Kidney epithelial cell (primary cell): Measurements from ENCODE around the gene OLFML1. TPM values are rescaled to one million over a fixed set of nuclear protein-coding genes. Genes with fewer than 3 reads are reported as not detected.

Experiments
- DNase-seq: peaks from one replicate; pipeline ENCODE4 v3.0.0-alpha.2; 2010; ENCODE audit warnings: low read depth
- H3K27me3 ChIP-seq: 2 replicates; pipeline ENCODE4 v1.6.0; 2011; ENCODE audit warnings: low read length; ENCODE audit not compliant: control insufficient read depth, insufficient read depth
- H3K36me3 ChIP-seq: 2 replicates; pipeline ENCODE4 v1.5.1; 2011; ENCODE audit warnings: low read length; ENCODE audit not compliant: control insufficient read depth, insufficient read depth
- H3K4me3 ChIP-seq: 2 replicates; pipeline ENCODE4 v1.5.1; 2011; ENCODE audit warnings: low read depth, mild to moderate bottlenecking, control low read depth, low read length
- total RNA-seq: library from RNA; depleted of rRNA; stranded (reverse); fragments of >200 nt; gene quantifications from 2 replicates; pipeline ENCODE4 v1.2.3, GENCODE V29; 2015
- TF ChIP-seq, protein P1 (sequence below): IDR thresholded peaks from 2 replicates; pipeline ENCODE4 v1.5.1; 2011; ENCODE audit warnings: mild to moderate bottlenecking, moderate library complexity, low read length, control low read depth, inconsistent platforms; ENCODE audit not compliant: insufficient read depth, poor library complexity, severe bottlenecking

OLFML1 gene
- total RNA-seq, 1 donor from 2014 or later = not detected

DNA sequence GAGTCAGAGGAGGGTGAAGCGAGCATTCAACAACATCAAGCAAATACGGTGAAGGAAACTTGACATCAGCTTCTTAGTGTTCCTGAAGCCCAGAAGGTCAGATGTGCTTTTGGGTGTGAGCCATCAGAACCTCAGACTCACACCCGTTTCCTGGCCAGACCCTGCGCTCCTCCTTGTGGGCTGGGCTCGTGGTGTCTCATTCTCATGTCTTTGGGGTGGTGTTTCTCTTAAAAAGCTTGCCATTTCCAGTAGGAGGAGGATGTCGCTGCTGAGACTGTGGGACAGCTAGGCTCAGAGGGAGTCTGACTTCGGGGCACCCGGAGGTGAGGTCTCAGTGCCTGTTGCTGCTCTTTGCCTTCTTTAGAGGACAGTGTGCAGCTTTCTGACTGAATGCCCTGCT is 52.7 kb downstream of the OLFML1 start:
- no peaks in the 10 kb centered on the region for H3K36me3 ChIP-seq
- TF ChIP-seq, protein P1, sequence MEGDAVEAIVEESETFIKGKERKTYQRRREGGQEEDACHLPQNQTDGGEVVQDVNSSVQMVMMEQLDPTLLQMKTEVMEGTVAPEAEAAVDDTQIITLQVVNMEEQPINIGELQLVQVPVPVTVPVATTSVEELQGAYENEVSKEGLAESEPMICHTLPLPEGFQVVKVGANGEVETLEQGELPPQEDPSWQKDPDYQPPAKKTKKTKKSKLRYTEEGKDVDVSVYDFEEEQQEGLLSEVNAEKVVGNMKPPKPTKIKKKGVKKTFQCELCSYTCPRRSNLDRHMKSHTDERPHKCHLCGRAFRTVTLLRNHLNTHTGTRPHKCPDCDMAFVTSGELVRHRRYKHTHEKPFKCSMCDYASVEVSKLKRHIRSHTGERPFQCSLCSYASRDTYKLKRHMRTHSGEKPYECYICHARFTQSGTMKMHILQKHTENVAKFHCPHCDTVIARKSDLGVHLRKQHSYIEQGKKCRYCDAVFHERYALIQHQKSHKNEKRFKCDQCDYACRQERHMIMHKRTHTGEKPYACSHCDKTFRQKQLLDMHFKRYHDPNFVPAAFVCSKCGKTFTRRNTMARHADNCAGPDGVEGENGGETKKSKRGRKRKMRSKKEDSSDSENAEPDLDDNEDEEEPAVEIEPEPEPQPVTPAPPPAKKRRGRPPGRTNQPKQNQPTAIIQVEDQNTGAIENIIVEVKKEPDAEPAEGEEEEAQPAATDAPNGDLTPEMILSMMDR = no peak
- H3K4me3 ChIP-seq = no peak overlapping the region
- no peak for DNase-seq
- peaks cover 3% of the 10 kb centered on the region for H3K27me3 ChIP-seq

DNA sequence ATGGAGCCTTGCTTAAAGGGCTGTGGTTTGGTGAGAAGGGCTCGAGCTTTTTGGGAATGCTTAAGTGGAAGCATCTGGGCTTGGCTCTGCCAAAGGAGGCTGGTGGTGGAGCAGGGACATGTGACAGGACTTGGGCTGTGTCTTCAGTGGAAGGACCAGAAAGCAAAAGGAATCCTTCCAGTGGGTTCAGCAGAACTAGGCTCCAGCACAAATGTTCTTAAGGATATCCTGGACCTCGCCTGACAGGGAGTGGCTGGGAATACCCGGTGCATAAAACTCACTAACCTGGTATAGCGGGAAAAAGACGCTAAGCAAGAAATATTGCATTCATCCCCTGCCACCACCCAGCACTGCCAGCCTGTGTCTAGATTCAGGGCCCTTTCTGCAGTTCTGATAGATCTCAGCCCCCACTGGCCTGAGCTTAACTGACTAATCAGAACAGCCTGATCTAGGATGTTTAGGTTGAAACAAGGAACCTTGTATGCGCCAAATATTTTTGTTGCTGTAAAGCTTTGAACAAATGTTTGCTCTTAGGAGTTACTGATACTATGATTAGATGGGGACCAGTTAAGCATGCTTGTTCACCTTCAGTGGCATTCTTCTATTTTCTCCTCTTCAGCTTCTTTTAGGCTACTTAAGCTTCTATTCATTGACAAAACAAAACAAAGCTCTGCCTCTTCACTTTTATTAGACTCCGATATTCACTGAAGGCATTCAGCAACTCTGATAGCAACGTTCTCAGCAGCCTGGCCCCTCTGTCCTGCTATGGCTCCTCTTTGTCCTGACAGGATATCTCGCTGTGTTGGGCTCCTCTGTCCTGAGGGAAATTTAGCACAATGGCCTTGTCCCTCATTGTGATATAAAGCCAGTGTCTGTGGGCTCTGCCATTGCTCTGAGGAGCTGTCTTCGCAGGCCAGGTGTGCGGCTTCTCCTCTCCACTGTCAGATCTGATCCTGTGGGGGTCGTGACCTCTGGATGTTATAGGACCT is 53.5 kb downstream of the OLFML1 start:
- Histone ChIP-seq H3K4me3 (no peak overlapping the region), H3K36me3 (no peaks in the 10 kb centered on the region), H3K27me3 (peaks cover 3% of the 10 kb centered on the region)
- DNase-seq = no peak
- TF ChIP-seq, protein P1 = no peak

DNA sequence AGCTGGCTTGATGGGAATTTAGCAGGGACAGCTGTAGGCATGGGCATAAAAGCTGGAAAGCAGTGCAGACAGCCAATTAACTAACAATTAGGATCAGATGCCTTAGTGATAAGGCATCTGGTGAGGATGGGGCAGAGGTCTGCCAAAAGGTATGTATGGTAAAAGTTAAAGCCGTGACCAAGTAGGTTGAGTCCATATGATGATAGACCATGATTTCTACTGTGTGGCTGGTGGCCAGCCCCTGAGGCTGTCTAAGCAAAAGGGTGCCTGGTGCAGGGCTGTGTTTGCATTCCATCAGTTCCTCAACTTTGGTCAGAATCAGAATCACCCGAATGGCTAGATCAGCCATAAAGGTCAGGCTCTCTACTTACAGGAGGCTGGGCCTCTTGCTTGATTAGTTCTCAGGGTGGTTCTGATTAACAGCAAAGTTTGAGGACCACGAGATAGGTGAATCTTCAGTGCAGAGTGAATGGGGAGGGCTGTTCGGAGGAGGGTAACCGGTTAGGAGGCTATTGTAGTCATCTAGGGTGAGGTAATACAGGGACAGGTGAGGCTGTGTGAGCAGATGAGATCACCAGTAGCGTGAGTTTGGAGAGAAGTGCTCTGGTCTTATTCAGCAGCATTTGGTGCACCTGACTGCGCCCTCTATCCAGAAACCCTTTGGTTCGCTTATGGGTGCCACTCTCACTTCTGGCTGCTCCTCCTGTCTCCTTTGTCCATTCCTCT is 55.7 kb downstream of the OLFML1 start:
- Histone ChIP-seq H3K4me3 (no peak overlapping the region), H3K27me3 (peaks cover 3% of the 10 kb centered on the region), H3K36me3 (no peaks in the 10 kb centered on the region)
- TF ChIP-seq, protein P1 = no peak
- DNase-seq = no peak

DNA sequence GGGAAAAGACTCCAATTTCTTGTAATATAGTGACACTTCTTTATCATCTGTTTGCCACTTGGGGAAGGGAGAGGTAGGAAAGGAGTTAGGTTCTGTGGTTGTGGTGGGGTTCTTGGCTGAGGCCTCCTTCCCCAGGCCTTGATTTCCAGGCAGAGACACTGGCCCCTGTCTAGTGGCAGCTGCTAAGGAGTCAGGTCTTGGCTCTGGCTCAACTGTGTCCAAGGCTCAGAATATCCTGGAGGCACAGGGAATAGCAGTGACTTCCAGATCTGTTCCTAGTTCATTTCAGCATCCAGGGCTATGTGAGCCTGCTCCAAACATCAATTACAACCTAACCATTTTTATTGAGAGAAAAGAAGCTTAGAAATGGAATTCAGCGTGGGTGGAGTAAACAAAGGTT is 58.0 kb downstream of the OLFML1 start:
- Histone ChIP-seq H3K27me3 (no peaks in the 10 kb centered on the region), H3K4me3 (no peak overlapping the region), H3K36me3 (no peaks in the 10 kb centered on the region)
- DNase-seq = no peak
- TF ChIP-seq, protein P1 = no peak

DNA sequence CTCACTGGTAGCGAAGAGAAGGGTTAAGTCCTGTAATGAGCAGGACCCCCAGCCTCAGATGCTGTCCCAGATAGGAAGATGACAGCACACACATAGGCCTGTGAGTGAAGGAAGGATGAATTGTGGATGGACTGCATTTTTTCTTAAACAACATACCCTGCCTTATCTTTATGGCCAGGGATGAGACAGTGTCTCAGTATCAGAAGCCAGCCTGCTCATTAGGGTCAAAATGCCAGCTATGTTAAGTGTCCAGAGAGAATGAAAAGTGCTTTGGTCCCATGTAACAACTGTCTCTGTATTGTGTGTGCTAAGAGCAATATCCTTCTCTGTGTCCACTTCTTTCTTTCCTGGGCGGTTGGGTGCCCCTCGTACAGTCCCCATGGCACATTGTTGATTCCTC is 58.7 kb downstream of the OLFML1 start:
- Histone ChIP-seq H3K27me3 (no peaks in the 10 kb centered on the region), H3K36me3 (no peaks in the 10 kb centered on the region), H3K4me3 (no peak overlapping the region)
- DNase-seq = no peak
- TF ChIP-seq, protein P1 = no peak
